GM18505 (cell line): ENCODE data around the gene BBS9.

Experiments used
- ATAC-seq: cut with Tn5 transposase; IDR thresholded peaks from one replicate; pipeline ENCODE4 v1.9.1; 2021; ENCODE audit not compliant: unreplicated experiment
- POLR2A ChIP-seq: IDR thresholded peaks from 4 replicates; pipeline ENCODE4 v1.6.1; 2011; ENCODE audit warnings: borderline replicate concordance; ENCODE audit not compliant: insufficient read depth, insufficient read length; ENCODE audit errors: extremely low read depth

BBS9 gene

GRCh38 chr7:33582104-33582503 lies 452.7 kb downstream of the BBS9 start:
- TF ChIP-seq POLR2A = no peak
- ATAC-seq = no peak

GRCh38 chr7:33582533-33582932 lies 453.2 kb downstream of the BBS9 start:
- ATAC-seq = no peak
- no peak for TF ChIP-seq POLR2A

DNA sequence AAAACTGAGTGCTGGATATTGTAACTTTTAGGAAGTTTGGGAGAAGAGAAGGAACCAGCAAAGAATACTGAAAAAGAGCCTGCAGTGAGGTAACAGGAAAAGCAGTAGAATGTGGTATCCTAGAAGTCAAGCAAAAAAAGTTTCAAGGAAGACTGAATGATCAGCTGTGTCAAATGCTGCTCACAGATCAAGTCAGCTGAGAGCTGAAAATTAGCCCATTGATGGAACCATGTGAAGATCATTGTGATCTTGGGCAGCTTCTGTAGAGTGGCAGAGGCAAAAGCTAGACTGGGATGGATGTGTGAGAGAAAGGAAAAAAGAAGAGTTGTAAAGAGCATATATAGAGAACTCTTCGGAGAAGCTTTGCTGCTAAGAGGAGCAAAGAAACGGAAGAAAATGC lies 460.5 kb downstream of the BBS9 start:
- ATAC-seq = no peak
- no peak for TF ChIP-seq POLR2A

DNA sequence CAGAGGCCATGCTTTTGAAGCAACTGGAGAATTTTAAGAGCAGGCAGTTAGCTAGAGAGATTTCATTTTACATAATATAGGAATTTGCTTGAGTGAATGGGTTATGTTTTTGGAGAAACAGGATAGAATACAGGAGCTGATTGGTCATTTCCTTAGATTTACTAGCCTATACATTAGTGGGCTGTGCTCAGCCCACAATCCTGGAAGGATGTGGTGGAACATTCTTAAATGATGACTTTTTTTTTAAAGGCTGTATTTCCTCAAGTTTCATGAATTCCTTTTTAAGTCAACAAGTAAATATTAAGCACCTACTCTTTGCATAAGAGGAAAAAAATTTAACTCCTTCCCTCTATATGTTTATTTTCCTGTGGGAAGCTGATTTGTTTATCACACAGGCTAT lies 461.6 kb downstream of the BBS9 start:
- no peak for TF ChIP-seq POLR2A
- ATAC-seq = no peak

DNA sequence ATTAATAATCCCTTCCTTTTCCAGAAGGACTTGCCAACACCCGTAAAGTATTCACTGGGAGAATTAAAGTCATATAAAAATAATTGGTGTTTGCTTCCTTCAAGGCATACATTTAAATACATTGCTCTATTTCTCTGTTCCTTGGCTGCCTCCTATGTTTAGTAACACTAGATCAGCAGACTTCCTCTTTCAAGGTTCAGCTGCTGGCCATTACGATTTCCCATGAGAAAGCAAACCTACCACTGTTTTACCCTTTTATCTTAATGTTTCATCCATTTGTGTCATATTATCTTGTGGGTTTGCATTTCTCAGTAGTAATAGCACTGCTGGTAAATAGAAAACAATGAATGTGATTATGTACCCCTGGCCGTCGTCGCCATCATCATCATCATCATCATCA lies 462.1 kb downstream of the BBS9 start:
- no peak for ATAC-seq
- no peak for TF ChIP-seq POLR2A

- ATAC-seq = no peak
- TF ChIP-seq POLR2A = no peak
Observed at GRCh38 chr7:33592718-33593117, 463.4 kb downstream of the BBS9 start.

DNA sequence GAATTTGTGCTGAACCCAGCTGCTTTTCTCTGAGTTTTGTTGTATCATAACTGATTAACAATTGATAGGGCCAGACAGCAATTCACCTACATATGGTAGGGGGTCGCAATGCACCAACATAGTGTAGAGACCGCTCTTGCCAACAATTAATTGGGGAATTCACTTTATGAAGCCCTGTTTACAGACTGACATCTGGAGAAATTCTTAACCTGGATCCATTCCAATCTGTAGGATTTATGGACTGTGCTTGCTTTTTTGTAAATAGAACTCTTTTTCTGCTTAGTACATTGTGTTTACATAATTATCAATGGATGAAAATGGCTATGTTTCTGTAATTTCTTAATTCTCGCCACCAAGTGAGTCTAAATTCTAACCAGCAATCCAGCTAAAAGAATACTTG lies 464.2 kb downstream of the BBS9 start:
- ATAC-seq = no peak
- TF ChIP-seq POLR2A = no peak

GRCh38 chr7:33596686-33597085 lies 467.3 kb downstream of the BBS9 start:
- ATAC-seq = no peak
- TF ChIP-seq POLR2A = no peak

DNA sequence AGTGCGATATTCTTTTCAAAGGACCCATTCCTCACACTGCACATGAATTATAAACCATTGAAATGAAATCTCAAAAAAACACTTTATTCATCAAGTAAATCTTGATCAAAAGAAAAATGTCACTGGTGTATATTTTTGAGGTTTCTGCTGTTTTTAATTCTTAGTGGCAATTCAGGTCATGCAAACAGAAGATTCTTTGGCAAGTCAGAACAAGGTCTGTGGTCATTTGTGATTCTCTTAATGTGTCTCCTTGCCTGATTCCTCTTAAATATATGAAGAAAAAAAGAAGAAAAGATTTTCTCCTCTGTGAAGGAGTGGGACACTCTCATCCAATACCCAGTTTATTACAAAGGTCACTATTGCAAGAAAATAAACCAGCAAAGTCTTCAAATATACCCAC lies 467.8 kb downstream of the BBS9 start:
- ATAC-seq = no peak
- no peak for TF ChIP-seq POLR2A

DNA sequence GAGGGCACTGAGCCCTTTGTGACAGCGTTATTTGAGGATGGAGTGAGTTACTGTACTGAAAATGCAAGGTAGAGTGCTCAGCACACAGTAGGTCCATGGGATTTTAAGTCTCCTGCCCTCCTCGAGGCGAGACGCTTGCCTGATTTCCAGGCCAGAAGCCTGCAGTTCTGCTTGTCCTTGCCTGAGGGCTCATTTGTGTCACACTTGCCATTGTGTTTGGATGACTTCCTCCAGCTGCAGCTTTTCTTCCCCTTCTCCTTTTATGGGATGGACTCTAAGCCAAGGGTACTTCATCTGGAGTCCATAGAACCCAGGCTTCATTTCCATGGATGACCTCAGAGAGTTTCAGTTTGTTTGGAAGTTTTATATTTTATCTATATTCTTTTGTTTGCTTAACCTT lies 471.7 kb downstream of the BBS9 start:
- no peak for ATAC-seq
- TF ChIP-seq POLR2A = no peak

DNA sequence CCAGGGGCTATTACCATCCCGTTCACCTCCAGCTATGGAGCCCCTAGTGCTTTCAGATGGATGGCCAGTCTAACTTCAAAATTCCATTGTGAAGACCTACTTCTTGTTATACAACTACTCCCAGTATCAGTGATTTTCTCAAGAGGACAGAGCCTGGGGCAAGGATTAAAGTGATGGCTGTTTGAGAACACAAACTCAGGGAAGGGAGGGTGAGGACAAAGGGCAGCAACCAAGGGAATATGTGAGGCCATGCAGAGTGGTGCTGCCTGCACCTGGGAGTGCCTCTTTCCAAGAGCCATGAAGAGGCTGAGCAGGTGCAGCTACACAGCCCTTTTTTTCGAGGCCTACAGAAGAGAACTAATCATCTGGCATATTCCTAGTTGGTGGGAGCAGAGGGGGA lies 472.5 kb downstream of the BBS9 start:
- ATAC-seq = no peak
- no peak for TF ChIP-seq POLR2A

GRCh38 chr7:33604056-33604455 lies 474.7 kb downstream of the BBS9 start:
- no peak for TF ChIP-seq POLR2A
- ATAC-seq = no peak

DNA sequence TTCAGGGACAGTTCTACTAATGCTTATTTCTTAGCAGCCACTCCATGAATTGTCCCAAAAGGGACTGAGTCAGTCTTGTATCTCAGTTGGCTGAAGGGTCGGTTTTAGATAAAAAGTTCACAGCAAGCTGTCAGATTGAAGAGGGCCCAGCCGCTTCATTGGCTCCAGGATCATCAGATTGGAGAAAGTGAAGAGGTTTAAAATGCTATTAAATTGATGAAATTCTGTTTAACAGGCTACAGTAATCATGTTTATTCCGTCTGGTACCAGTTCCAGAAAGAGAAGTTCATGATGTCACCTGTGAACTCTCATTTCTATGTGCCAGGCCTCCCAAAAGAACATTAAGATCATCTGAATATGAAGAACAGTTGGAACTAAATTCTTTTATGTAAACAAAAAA lies 481.6 kb downstream of the BBS9 start:
- no peak for TF ChIP-seq POLR2A
- no peak for ATAC-seq

DNA sequence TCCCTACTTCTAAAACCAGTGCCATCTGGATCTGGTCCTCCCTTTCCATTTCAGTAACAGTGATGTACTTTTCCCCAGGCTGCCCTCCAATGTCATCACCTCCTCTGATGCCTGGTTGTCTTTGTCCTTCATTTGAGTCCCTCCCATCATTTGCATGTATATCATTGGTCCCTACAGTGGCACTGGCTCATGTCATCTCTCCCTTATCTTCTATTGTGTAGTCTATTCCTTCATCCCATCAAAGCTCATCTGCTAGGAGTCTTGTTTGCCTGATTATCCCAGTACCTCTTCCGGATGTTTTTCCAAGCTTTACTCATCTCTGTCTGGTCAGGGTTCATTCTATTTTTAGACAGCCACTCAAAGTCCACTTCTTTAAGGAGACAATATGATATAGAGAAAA lies 483.1 kb downstream of the BBS9 start:
- TF ChIP-seq POLR2A = no peak
- ATAC-seq = no peak

- no peak for TF ChIP-seq POLR2A
- ATAC-seq = no peak
Observed at GRCh38 chr7:33614357-33615117, 485.2 kb downstream of the BBS9 start.
